Ishikawa (cell line): Measurements from ENCODE around the gene DEPDC5.

Experiments
- CEBPB ChIP-seq: IDR thresholded peaks from 2 replicates; pipeline ENCODE4 v1.6.1; 2012
- CREB1 ChIP-seq: IDR thresholded peaks from 2 replicates; pipeline ENCODE4 v1.6.1; 2012; ENCODE audit warnings: low read depth
- EP300 ChIP-seq: IDR thresholded peaks from 2 replicates; pipeline ENCODE4 v1.6.1; 2012; ENCODE audit warnings: borderline replicate concordance
- FOXM1 ChIP-seq: IDR thresholded peaks from 2 replicates; pipeline ENCODE4 v1.6.1; 2012; ENCODE audit warnings: low read depth, borderline replicate concordance
- MAX ChIP-seq: IDR thresholded peaks from 2 replicates; pipeline ENCODE4 v1.6.1; 2012
- NFIC ChIP-seq: IDR thresholded peaks from 2 replicates; pipeline ENCODE4 v1.6.1; 2012
- RAD21 ChIP-seq: IDR thresholded peaks from 2 replicates; pipeline ENCODE4 v1.6.1; 2012; ENCODE audit warnings: low read depth
- REST ChIP-seq: IDR thresholded peaks from 2 replicates; pipeline ENCODE4 v1.6.1; 2012; ENCODE audit warnings: low read depth, mild to moderate bottlenecking
- TAF1 ChIP-seq: IDR thresholded peaks from 2 replicates; pipeline ENCODE4 v1.6.1; 2012; ENCODE audit warnings: low read depth, mild to moderate bottlenecking
- TCF12 ChIP-seq: IDR thresholded peaks from 2 replicates; pipeline ENCODE4 v1.6.1; 2012; ENCODE audit warnings: low read depth
- TEAD4 ChIP-seq: IDR thresholded peaks from 2 replicates; pipeline ENCODE4 v1.6.1; 2012
- YY1 ChIP-seq: IDR thresholded peaks from 2 replicates; pipeline ENCODE4 v1.6.1; 2012; ENCODE audit warnings: low read depth
- TF ChIP-seq, protein P1 (sequence below): IDR thresholded peaks from 2 replicates; pipeline ENCODE4 v1.6.1; 2012

DNA sequence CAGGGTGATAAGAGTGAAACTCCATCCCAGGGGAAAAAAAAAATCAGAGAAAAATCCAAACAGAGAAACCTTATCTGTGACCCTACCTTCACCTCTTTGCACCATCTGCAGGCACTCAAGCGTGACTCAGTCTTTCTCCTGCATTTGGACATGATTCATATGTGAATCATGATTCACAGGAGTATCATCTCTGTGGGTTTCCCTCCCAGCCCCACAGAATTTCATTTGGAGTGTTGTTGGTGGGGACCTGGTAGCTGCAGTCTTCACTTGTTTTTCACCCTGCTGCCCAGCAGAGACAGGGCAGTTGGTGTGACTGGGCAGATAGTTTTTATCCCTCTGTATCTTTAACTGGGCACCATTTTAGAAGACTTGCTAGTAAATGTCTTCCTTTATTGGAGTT lies 75.7 kb downstream of the DEPDC5 start:
- TF ChIP-seq TEAD4 (no peak), TAF1 (no peak), EP300 (no peak), RAD21 (no peak), MAX (no peak), REST (no peak), YY1 (no peak), TCF12 (no peak), CREB1 (no peak), FOXM1 (no peak), NFIC (no peak), CEBPB (no peak)
- TF ChIP-seq, protein P1, sequence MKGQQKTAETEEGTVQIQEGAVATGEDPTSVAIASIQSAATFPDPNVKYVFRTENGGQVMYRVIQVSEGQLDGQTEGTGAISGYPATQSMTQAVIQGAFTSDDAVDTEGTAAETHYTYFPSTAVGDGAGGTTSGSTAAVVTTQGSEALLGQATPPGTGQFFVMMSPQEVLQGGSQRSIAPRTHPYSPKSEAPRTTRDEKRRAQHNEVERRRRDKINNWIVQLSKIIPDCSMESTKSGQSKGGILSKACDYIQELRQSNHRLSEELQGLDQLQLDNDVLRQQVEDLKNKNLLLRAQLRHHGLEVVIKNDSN = no peak
